Breast epithelium (tissue), 4 donors: ENCODE data around the gene CSHL1. TPM values are rescaled to one million over a fixed set of nuclear protein-coding genes. Genes with fewer than 3 reads are reported as not detected.

Experiments used
- DNase-seq, 2 donors: peaks; one replicate each; pipeline ENCODE4 v3.0.0-alpha.2; 2019; ENCODE audit warnings: low spot score in 2 of 2
- H3K27ac ChIP-seq, 2 donors: fragments of 200-600 bp; sonication (generic) in 1 of 2; one replicate each; pipeline ENCODE4 v1.5.1; 2016 to 2019; ENCODE audit warnings: mild to moderate bottlenecking in 1 of 2
- H3K27me3 ChIP-seq, 2 donors: fragments of 200-600 bp; sonication (generic) in 1 of 2; one replicate each; pipeline versions ENCODE4 v1.5.1 to v1.6.0; 2017 to 2019; ENCODE audit warnings: control low read depth in 1 of 2, mild to moderate bottlenecking in 1 of 2
- H3K36me3 ChIP-seq: fragments of 200-600 bp; one replicate; pipeline ENCODE4 v1.5.1; 2019
- H3K4me1 ChIP-seq, 2 donors: fragments of 200-600 bp; sonication (generic); one replicate each; pipeline ENCODE4 v1.5.1; 2016 to 2019; ENCODE audit warnings: control low read depth in 1 of 2
- H3K4me3 ChIP-seq, 3 donors: fragments of 200-600 bp; sonication (generic); 1 replicate in 2 of 3; 2 replicates in 1 of 3; pipeline ENCODE4 v1.5.1; 2016 to 2019; ENCODE audit warnings: mild to moderate bottlenecking in 3 of 3, moderate library complexity in 2 of 3
- H3K9me3 ChIP-seq, 2 donors: fragments of 200-600 bp; sonication (generic) in 1 of 2; one replicate each; pipeline ENCODE4 v1.5.1; 2016 to 2019; ENCODE audit warnings: control low read depth in 1 of 2
- CTCF ChIP-seq, 3 donors: fragments of 450-650 bp; IDR thresholded peaks; one replicate each; pipeline ENCODE4 v1.5.1; 2016 to 2017; ENCODE audit warnings: antibody characterized with exemption in 3 of 3, mild to moderate bottlenecking in 3 of 3, moderate library complexity in 3 of 3
- POLR2A ChIP-seq: fragments of 450-650 bp; IDR thresholded peaks from one replicate; pipeline ENCODE4 v1.6.1; 2016; ENCODE audit warnings: antibody characterized with exemption, mild to moderate bottlenecking, moderate library complexity
- POLR2AphosphoS5 ChIP-seq, 3 donors: sonication (generic); formaldehyde crosslinking; IDR thresholded peaks; one replicate each; pipeline ENCODE4 v1.6.1; 2017; ENCODE audit warnings: antibody characterized with exemption in 3 of 3
- intact Hi-C: fragments of 100-400 bp; cut with DNase I; formaldehyde crosslinking; loops from one replicate; pipeline ENCODE4 v1.15.1; 2023; ENCODE audit warnings: low total_unique reads
- total RNA-seq, 3 donors: library from RNA; depleted of rRNA; stranded (reverse); fragments of >200 nt; gene quantifications; one replicate each; pipeline ENCODE4 v1.1.0, GENCODE V29; 2016

CSHL1 gene
- total RNA-seq, 3 donors from 2014 or later = not detected

DNA sequence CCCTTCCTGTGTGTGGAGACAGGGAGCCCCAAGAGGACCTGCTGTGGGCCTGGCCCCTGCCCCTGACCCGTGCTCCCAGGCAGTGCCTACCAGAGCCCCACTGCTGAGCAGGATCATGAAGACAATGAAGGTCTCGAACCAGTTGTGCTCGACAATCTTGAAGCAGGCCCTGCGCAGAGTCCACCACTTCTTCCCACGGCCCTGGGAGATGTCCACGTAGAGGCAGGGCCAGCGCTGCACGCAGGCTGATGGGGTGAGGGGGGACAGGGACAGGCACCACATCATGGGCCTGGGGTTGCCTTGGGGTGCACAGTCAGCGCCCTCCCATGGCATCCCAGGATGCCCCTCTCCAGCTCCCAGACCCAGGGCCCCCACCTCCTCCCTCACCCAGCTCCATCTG, 37.5 kb upstream of the CSHL1 start:
- no peak overlapping the region for H3K4me3 ChIP-seq
- TF ChIP-seq POLR2A (no peak), CTCF (IDR thresholded peaks at IDR 0.05) (no peak), POLR2AphosphoS5 (IDR thresholded peaks at IDR 0.05) (no peak)
- H3K4me1 ChIP-seq = no peaks in the 10 kb centered on the region
- intact Hi-C loops = no loop called here
- no peaks in the 10 kb centered on the region for H3K36me3 ChIP-seq
- H3K27me3 ChIP-seq = no peaks in the 10 kb centered on the region
- H3K27ac ChIP-seq = no peak overlapping the region
- H3K9me3 ChIP-seq = no peaks in the 10 kb centered on the region
- no peak for DNase-seq

DNA sequence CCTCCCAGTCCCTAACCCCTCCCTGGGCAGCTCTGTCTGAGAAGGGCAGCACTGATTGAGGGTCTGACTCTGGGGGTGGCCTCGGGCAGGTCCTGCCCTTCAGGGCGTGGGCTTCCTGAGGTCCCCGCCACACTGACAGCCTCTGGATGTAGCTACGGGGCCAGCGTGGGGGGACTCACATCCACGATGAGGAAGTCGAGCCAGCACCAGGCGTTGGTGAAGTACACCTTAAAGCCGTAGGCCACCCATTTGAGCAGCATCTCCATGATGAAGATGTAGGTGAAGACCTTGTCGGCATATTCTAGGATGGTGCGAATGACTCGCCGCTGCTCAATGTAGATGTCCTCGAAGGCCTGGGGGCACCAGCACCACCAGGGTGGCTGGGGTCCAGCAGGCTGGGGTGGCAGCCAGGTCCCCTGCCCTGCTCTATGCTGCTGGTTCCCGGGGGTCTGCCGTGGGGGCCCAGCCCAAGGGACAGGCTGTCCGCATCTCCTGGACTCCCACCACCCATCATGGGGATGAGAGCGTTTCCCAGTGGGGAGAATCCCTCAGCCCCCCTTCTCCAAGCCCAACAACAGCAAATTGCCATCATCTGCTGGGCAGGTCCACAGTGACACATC, 36.8 kb upstream of the CSHL1 start:
- Histone ChIP-seq H3K9me3 (no peaks in the 10 kb centered on the region), H3K27ac (no peak overlapping the region), H3K36me3 (no peaks in the 10 kb centered on the region), H3K4me3 (no peak overlapping the region), H3K4me1 (no peaks in the 10 kb centered on the region), H3K27me3 (no peaks in the 10 kb centered on the region)
- intact Hi-C loops = no loop called here
- DNase-seq = no peak
- TF ChIP-seq CTCF (IDR thresholded peaks at IDR 0.05) (no peak), POLR2AphosphoS5 (IDR thresholded peaks at IDR 0.05) (no peak), POLR2A (no peak)

- Histone ChIP-seq H3K9me3 (no peaks in the 10 kb centered on the region), H3K27ac (no peak overlapping the region), H3K36me3 (no peaks in the 10 kb centered on the region), H3K4me3 (no peak overlapping the region), H3K27me3 (no peaks in the 10 kb centered on the region), H3K4me1 (no peaks in the 10 kb centered on the region)
- no peak for DNase-seq
- intact Hi-C loops = no loop called here
- no peak for TF ChIP-seq POLR2AphosphoS5 (IDR thresholded peaks at IDR 0.05)
- peak in 2 of 3 donors; percentile 25 to 50 for TF ChIP-seq CTCF (IDR thresholded peaks at IDR 0.05)
- no peak for TF ChIP-seq POLR2A
These were observed 35.6 kb upstream of the CSHL1 start for GRCh38 chr17:63946440-63947363.

- Histone ChIP-seq H3K9me3 (no peaks in the 10 kb centered on the region), H3K27ac (no peak overlapping the region), H3K27me3 (no peaks in the 10 kb centered on the region), H3K4me1 (no peaks in the 10 kb centered on the region), H3K4me3 (no peak overlapping the region), H3K36me3 (no peaks in the 10 kb centered on the region)
- DNase-seq = no peak
- TF ChIP-seq POLR2A (no peak), POLR2AphosphoS5 (IDR thresholded peaks at IDR 0.05) (no peak), CTCF (IDR thresholded peaks at IDR 0.05) (no peak)
- intact Hi-C loops = no loop called here
These were observed 34.9 kb upstream of the CSHL1 start for GRCh38 chr17:63945784-63946439.
